Adrenal gland (tissue), 12 donors: ENCODE results near the gene PRELID2. TPM values are rescaled to one million over a fixed set of nuclear protein-coding genes. Genes with fewer than 3 reads are reported as not detected.

Source experiments
- DNase-seq, 7 donors: peaks; one replicate each; pipeline ENCODE4 v3.0.0-alpha.2; 2019 to 2020
- H3K27ac ChIP-seq, 5 donors: fragments of 200-600 bp; sonication (generic) in 4 of 5; 1 replicate in 3 of 5; 2 replicates in 2 of 5; pipeline versions ENCODE4 v1.5.1 to v1.8.0; 2016 to 2020; ENCODE audit warnings: mild to moderate bottlenecking in 1 of 5
- H3K27me3 ChIP-seq: fragments of 200-600 bp; 2 replicates; pipeline ENCODE4 v1.8.0; 2021
- H3K36me3 ChIP-seq, 2 donors: fragments of 200-600 bp; replicated peaks in 1 of 2; 1 replicate in 1 of 2; 2 replicates in 1 of 2; pipeline versions ENCODE4 v1.5.1 to v1.8.0; 2018 to 2022
- H3K4me1 ChIP-seq, 2 donors: fragments of 200-600 bp; replicated peaks in 1 of 2; 1 replicate in 1 of 2; 2 replicates in 1 of 2; pipeline versions ENCODE4 v1.5.1 to v1.8.0; 2018 to 2021
- H3K4me3 ChIP-seq, 4 donors: fragments of 200-600 bp; sonication (generic) in 3 of 4; one replicate each; pipeline ENCODE4 v1.5.1; 2016 to 2018
- H3K9me3 ChIP-seq, 3 donors: fragments of 200-600 bp; sonication (generic) in 1 of 3; replicated peaks in 1 of 3; 1 replicate in 2 of 3; 2 replicates in 1 of 3; pipeline versions ENCODE4 v1.5.1 to v1.8.0; 2016 to 2021
- CTCF ChIP-seq, 6 experiments: fragments of 450-650 bp in 4 of 6; fragments of 200-600 bp in 2 of 6; sonication (generic) in 1 of 6; IDR thresholded peaks; 1 replicate in 5 of 6; 2 replicates in 1 of 6; pipeline versions ENCODE4 v1.5.1 to v1.8.0; 2016 to 2021; ENCODE audit warnings: antibody characterized with exemption in 6 of 6, mild to moderate bottlenecking in 2 of 6, moderate library complexity in 1 of 6
- POLR2A ChIP-seq, 2 donors: fragments of 450-650 bp; IDR thresholded peaks; one replicate each; pipeline ENCODE4 v1.6.1; 2017; ENCODE audit warnings: antibody characterized with exemption in 2 of 2, mild to moderate bottlenecking in 2 of 2, moderate library complexity in 1 of 2
- WGBS, 4 donors: extraction: QIAGEN DNeasy Blood & Tissue Kit in 2 of 4; methylation state at CpG; one replicate each; pipeline versions ENCODE4 v1.1.5 to v1.1.7; 2013 to 2017; 5-methylcytosine and 5-hydroxymethylcytosine counted together
- intact Hi-C, 2 donors: fragments of 100-400 bp; cut with DNase I; formaldehyde crosslinking; loops; one replicate each; pipeline versions ENCODE4 v1.14.1 to v1.15.0; 2022 to 2023
- polyA plus RNA-seq, 3 donors: library from polyadenylated mRNA; stranded (reverse); fragments of 200-250 nt in 2 of 3; fragments of 350-450 nt in 1 of 3; fragmentation: Illumina TruSeq in 1 of 3; extraction: RNeasy Lipid Tissue Mini Kit (QIAGEN cat#74804) in 1 of 3; gene quantifications; one replicate each; pipeline ENCODE4 v1.2.3, GENCODE V29; 2013 to 2014
- total RNA-seq, 9 donors: library from RNA; depleted of rRNA in 4 of 9; stranded (reverse); fragments of >200 nt in 4 of 9; fragments of 120-200 nt in 1 of 9; fragmentation: NEBNext Ultra II Directional in 1 of 9; extraction: Animal tissue kit (Norgen Biotek cat#: 25700) in 1 of 9; gene quantifications; one replicate each; pipeline versions ENCODE4 v1.1.0 to v1.2.4, GENCODE V29; 2013 to 2023
- donor health status: healthy with polysubstance abuse.
- donor health status: Bipolar disorder and iron deficiency.
- donor health status: DM: yes; HTN: yes; CAD: no.
- donor health status: DM: no; HTN: no; CAD: no.
- donor health status: DM: no; HTN: no; CAD: no.
- donor health status: DM: yes; HTN: yes; CAD: no.

Gene PRELID2
- total and polyA plus RNA-seq, 12 donors: 2.5 to 42.2 (median 5.0) TPM

GRCh38 chr5:145777445-145778063, 57.6 kb downstream of the PRELID2 start:
- Histone ChIP-seq H3K36me3 (no peaks in the 10 kb centered on the region), H3K27ac (no peak overlapping the region)

GRCh38 chr5:145776886-145777285, 58.3 kb downstream of the PRELID2 start:
- WGBS, 4 donors: 52 to 89% (median 66%) methylated on average over 2 of the region's 2 CpGs
- peak overlapping the region in 1 of 5 donors; percentile 57 for H3K27ac ChIP-seq

More at GRCh38 chr5:145777445-145778063, 57.6 kb downstream of the PRELID2 start:
- Histone ChIP-seq H3K27me3 (no peaks in the 10 kb centered on the region), H3K4me1 (peaks cover 13 to 15% of the 10 kb centered on the region in 2 donors), H3K9me3 (no peaks in the 10 kb centered on the region), H3K4me3 (no peak overlapping the region)
- DNase-seq: no peak
- TF ChIP-seq POLR2A (IDR thresholded peaks at IDR 0.05) (no peak), CTCF (IDR thresholded peaks at IDR 0.05) (no peak)
- WGBS, 4 donors: 94 to 97% (median 96%) methylated on average over 8 to 11 of the region's 11 CpGs
- intact Hi-C loops: no loop called here

GRCh38 chr5:145775893-145776444, 59.2 kb downstream of the PRELID2 start:
- H3K27me3 ChIP-seq: no peaks in the 10 kb centered on the region
- intact Hi-C loops: no loop called here
- H3K9me3 ChIP-seq: no peaks in the 10 kb centered on the region
- DNase-seq: peak; percentile 39 to 80 (median 76)
- H3K36me3 ChIP-seq: no peaks in the 10 kb centered on the region
- no peak overlapping the region for H3K4me3 ChIP-seq
- 13 to 32% (median 23%) methylated on average over 2 of the region's 2 CpGs for WGBS, 4 donors
- peaks cover 13 to 15% of the 10 kb centered on the region in 2 donors for H3K4me1 ChIP-seq
- peak in 1 of 2 donors; percentile 50 for TF ChIP-seq POLR2A (IDR thresholded peaks at IDR 0.05)
- TF ChIP-seq CTCF (IDR thresholded peaks at IDR 0.05): no peak
- peak overlapping the region; percentile 3 to 72 (median 47) for H3K27ac ChIP-seq

More at GRCh38 chr5:145776886-145777285, 58.3 kb downstream of the PRELID2 start:
- DNase-seq: no peak
- TF ChIP-seq POLR2A (IDR thresholded peaks at IDR 0.05) (no peak), CTCF (IDR thresholded peaks at IDR 0.05) (no peak)
- H3K4me3 ChIP-seq: no peak overlapping the region
- no peaks in the 10 kb centered on the region for H3K9me3 ChIP-seq
- H3K27me3 ChIP-seq: no peaks in the 10 kb centered on the region
- H3K4me1 ChIP-seq: peaks cover 13 to 15% of the 10 kb centered on the region in 2 donors
- H3K36me3 ChIP-seq: no peaks in the 10 kb centered on the region
- intact Hi-C loops: no loop called here

DNA sequence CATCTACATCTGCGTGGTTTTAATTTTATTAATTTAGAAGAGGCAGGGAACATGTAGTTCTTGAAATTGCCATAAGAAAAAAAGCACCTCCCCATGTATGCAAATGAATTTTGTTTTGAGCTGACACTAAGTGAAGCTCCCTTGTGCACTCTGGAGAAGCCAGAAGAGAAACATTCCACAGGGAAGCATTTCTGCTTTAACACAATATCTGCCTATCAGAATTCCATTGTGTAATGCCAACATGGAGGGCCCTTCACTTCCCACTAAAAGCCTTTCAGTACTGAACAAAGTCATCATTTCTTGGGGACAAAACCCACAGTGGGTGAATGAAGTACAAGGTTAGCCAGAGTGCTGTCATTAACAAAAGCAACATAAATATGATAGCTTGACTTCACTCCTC, 59.7 kb downstream of the PRELID2 start:
- no peak for TF ChIP-seq POLR2A (IDR thresholded peaks at IDR 0.05)
- TF ChIP-seq CTCF (IDR thresholded peaks at IDR 0.05): no peak
- Histone ChIP-seq H3K4me1 (peaks cover 12 to 15% of the 10 kb centered on the region in 2 donors), H3K27ac (peak overlapping the region; percentile 3 to 72 (median 47)), H3K27me3 (no peaks in the 10 kb centered on the region), H3K36me3 (no peaks in the 10 kb centered on the region), H3K4me3 (no peak overlapping the region), H3K9me3 (no peaks in the 10 kb centered on the region)
- 81 to 93% (median 88%) methylated on average over 1 of the region's 1 CpG for WGBS, 4 donors
- intact Hi-C loops: no loop called here
- DNase-seq: no peak
